Measurements from ENCODE around the gene ANKS1B. TPM values are rescaled to one million over a fixed set of nuclear protein-coding genes. Genes with fewer than 3 reads are reported as not detected.

The ANKS1B gene
- total RNA-seq, 4 donors from 2014 or later: 14.0 to 38.4 (median 28.6) TPM

GRCh38 chr12:99267038-99267437, 717.7 kb downstream of the ANKS1B start:
- no peaks in the 10 kb centered on the region for H3K36me3 ChIP-seq
- H3K9me3 ChIP-seq: no peaks in the 10 kb centered on the region
- no peak overlapping the region for H3K4me3 ChIP-seq
- DNase-seq (ENCODE audit: low spot score in 2 of 2): no peak
- H3K4me1 ChIP-seq: no peaks in the 10 kb centered on the region
- TF ChIP-seq EP300 (IDR thresholded peaks at IDR 0.05) (no peak), POLR2A (IDR thresholded peaks at IDR 0.05) (no peak)
- no peak overlapping the region for H3K27ac ChIP-seq
- no peaks in the 10 kb centered on the region for H3K27me3 ChIP-seq

DNA sequence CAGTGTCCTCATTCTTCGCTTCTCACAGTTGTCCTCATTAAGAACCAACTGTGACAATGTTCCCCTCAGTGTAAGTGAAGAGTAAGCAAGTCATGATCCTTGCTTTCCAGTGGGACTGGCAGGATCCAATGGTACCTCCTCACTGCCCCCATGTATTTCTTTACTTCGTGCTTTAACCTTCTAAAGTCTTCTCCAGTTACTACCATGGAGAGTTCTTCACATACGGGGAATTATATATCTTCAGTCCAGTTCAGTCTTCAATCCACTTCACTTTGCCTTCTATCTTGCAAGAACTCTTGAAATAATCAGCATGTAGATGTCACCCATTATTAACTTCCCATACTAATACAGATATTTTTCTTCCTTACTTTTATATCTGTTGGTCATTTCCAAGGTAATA, 719.1 kb downstream of the ANKS1B start:
- Histone ChIP-seq H3K4me1 (no peaks in the 10 kb centered on the region), H3K27me3 (no peaks in the 10 kb centered on the region), H3K4me3 (no peak overlapping the region), H3K36me3 (no peaks in the 10 kb centered on the region), H3K9me3 (no peaks in the 10 kb centered on the region), H3K27ac (no peak overlapping the region)
- DNase-seq (ENCODE audit: low spot score in 2 of 2): no peak
- TF ChIP-seq EP300 (IDR thresholded peaks at IDR 0.05) (no peak), POLR2A (IDR thresholded peaks at IDR 0.05) (no peak), CTCF (IDR thresholded peaks at IDR 0.05) (no peak)
- 92 to 93% methylated on average over 3 of the region's 3 CpGs for WGBS, 2 donors

GRCh38 chr12:99261256-99261655, 723.5 kb downstream of the ANKS1B start:
- H3K9me3 ChIP-seq: no peaks in the 10 kb centered on the region
- no peak overlapping the region for H3K27ac ChIP-seq
- 90 to 93% methylated on average over 1 of the region's 1 CpG for WGBS, 2 donors
- no peak overlapping the region for H3K4me3 ChIP-seq
- H3K27me3 ChIP-seq: no peaks in the 10 kb centered on the region
- TF ChIP-seq EP300 (IDR thresholded peaks at IDR 0.05) (no peak), CTCF (IDR thresholded peaks at IDR 0.05) (no peak), POLR2A (IDR thresholded peaks at IDR 0.05) (no peak)
- no peak for DNase-seq (ENCODE audit: low spot score in 2 of 2)
- peaks cover 0 to 15% (median 6%) of the 10 kb centered on the region in 4 donors for H3K4me1 ChIP-seq
- no peaks in the 10 kb centered on the region for H3K36me3 ChIP-seq

DNA sequence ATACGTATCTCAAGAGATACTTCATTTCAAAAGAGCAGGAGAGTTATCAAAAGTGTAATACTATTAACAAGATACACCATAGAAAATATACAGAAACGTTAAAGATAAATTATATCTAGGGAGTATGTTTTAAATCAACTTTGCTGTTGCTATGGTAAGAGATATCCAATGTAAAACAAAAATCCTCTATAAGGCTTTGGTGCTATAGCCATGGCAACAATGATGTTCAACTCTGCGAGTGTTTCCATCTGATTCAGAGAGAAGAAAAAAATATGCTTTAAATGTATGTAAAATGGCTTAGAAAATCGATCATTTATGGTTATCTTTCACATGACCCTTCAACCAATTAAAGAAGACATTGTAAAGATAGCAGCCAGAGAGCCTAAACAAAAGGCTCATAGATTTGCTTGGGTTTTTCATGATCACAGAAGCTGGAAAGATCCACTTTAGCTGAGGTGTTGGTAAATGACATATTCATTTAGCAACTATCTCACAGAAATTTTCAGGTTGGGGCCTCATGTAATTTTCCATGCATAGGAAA, 724.2 kb downstream of the ANKS1B start:
- no peak for DNase-seq (ENCODE audit: low spot score in 2 of 2)
- Histone ChIP-seq H3K4me1 (peaks cover 0 to 15% (median 6%) of the 10 kb centered on the region in 4 donors), H3K9me3 (no peaks in the 10 kb centered on the region), H3K36me3 (no peaks in the 10 kb centered on the region), H3K27ac (no peak overlapping the region), H3K4me3 (no peak overlapping the region), H3K27me3 (no peaks in the 10 kb centered on the region)
- 52 to 56% methylated on average over 4 of the region's 4 CpGs for WGBS, 2 donors
- no peak for TF ChIP-seq POLR2A (IDR thresholded peaks at IDR 0.05)

DNA sequence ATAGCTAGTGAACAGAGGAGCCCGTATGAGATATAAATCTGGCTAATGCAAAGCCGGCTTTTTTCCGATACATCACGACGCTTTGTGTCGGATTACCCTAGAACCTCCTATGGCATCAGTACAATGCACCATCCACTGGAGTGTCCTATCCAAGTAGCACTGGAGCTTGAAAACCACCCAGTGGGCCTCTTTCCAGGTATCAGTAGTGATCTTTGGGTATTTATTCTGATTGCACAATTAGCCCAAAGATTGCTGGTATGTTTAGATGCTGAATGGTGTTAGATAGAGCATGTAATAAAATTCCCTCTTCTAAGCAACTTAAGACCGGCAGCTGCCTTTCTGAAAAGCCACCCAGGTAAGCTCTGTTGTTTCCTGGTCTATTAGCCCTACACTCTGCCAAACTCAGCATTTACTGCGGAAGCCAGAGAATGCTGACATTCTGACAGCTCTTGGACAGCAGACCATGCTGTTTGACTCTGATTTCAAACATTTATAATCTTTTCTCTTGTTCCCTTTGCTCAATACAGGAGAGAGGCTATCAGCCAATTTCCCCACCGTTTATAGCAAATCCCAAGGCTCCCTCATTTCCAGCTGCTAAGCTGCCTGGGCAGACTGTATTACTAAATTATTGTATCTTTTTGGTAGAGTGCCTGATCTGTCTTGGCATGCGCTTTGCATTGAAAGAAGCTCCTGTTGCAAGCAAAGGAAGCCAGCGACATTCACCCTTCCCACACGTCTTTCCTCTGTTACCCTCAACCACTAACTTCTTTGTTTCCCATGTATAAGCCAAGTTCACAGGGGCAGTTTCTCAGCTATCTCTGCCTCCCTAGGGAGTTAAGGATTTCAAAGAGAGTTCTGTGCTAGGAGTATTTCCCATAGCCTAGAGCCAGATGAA, 725.4 kb downstream of the ANKS1B start:
- H3K4me3 ChIP-seq: no peak overlapping the region
- no peak for DNase-seq (ENCODE audit: low spot score in 2 of 2)
- 50 to 53% methylated on average over 12 of the region's 12 CpGs for WGBS, 2 donors
- no peaks in the 10 kb centered on the region for H3K36me3 ChIP-seq
- H3K27me3 ChIP-seq: no peaks in the 10 kb centered on the region
- H3K27ac ChIP-seq: no peak overlapping the region
- H3K4me1 ChIP-seq: peaks cover 0 to 15% (median 6%) of the 10 kb centered on the region in 4 donors
- H3K9me3 ChIP-seq: no peaks in the 10 kb centered on the region
- TF ChIP-seq EP300 (IDR thresholded peaks at IDR 0.05) (no peak), POLR2A (IDR thresholded peaks at IDR 0.05) (no peak), CTCF (IDR thresholded peaks at IDR 0.05) (no peak)

DNA sequence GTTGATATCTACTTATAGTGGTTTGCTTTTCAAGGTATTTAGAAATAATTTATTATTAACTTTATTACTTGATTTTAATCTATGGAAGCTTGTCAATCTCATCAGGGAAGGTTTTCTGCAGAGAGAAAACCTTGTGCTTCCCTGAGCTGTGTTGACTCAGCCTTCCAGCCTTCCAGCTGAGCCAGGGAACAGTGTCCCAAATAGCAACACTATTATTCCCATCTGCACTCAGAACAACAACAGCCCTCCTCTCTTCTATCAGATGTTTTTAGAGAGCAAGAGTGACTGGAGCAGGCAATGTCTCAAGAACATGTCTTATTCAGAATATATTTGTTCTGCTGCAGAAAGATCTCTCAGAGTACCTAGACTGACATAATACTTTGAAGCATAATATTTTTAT, 727.1 kb downstream of the ANKS1B start:
- Histone ChIP-seq H3K36me3 (no peaks in the 10 kb centered on the region), H3K4me1 (peaks cover 0 to 15% (median 6%) of the 10 kb centered on the region in 4 donors), H3K4me3 (no peak overlapping the region), H3K27me3 (no peaks in the 10 kb centered on the region), H3K9me3 (no peaks in the 10 kb centered on the region), H3K27ac (no peak overlapping the region)
- no peak for TF ChIP-seq EP300 (IDR thresholded peaks at IDR 0.05)
- TF ChIP-seq POLR2A (IDR thresholded peaks at IDR 0.05): no peak
- no peak for TF ChIP-seq CTCF (IDR thresholded peaks at IDR 0.05)
- no peak for DNase-seq (ENCODE audit: low spot score in 2 of 2)
